Nephron (organoid): Measurements from ENCODE around the gene LALBA.
"Not testable (repeated sequence)": the region's sequence is repeated elsewhere in the genome, so short reads cannot be mapped to it uniquely, and the experiment has no call there.

Source experiments
- H3K27ac Mint-ChIP-seq, 3 experiments: 2 replicates each; pipeline ENCODE4 v1.8.0; 2020; ENCODE audit warnings: mixed read lengths in 3 of 3, mild to moderate bottlenecking in 2 of 3, moderate library complexity in 1 of 3
- H3K27me3 Mint-ChIP-seq: 2 replicates; pipeline ENCODE4 v1.8.0; 2021; ENCODE audit warnings: low read depth, mild to moderate bottlenecking, moderate library complexity, mixed read lengths
- H3K36me3 Mint-ChIP-seq: 2 replicates; pipeline ENCODE4 v1.8.0; 2020; ENCODE audit warnings: low read depth, mixed read lengths
- H3K4me1 Mint-ChIP-seq: 2 replicates; pipeline ENCODE4 v1.8.0; 2020; ENCODE audit warnings: mixed read lengths
- H3K4me3 Mint-ChIP-seq, 3 experiments: 2 replicates each; pipeline ENCODE4 v1.8.0; 2020; ENCODE audit warnings: mild to moderate bottlenecking in 3 of 3, mixed read lengths in 3 of 3, moderate library complexity in 2 of 3
- H3K9me3 Mint-ChIP-seq: 2 replicates; pipeline ENCODE4 v1.8.0; 2020; ENCODE audit warnings: mixed read lengths
- CTCF ChIP-seq, 3 experiments: fragments of 200-600 bp; sonication (generic); IDR thresholded peaks; one replicate each; pipeline ENCODE4 v1.5.0; 2021; ENCODE audit warnings: antibody characterized with exemption in 3 of 3; ENCODE audit not compliant: unreplicated experiment in 3 of 3

Gene LALBA

GRCh38 chr12:48525332-48525731, 44.5 kb downstream of the LALBA start, which contains the start of gene OR8S1:
Gene OR8S1 (plus strand): TSS chr12:48525632. CDS start chr12:48525632, 0 bp downstream.
- Mint-ChIP-seq H3K27ac (no peak within 1 kb of the TSS), H3K36me3 (no peaks in the 10 kb centered on the region), H3K27me3 (no peaks in the 10 kb centered on the region), H3K4me3 (no peak within 1 kb of the TSS), H3K4me1 (no peaks in the 10 kb centered on the region), H3K9me3 (no peaks in the 10 kb centered on the region)
- no peak for TF ChIP-seq CTCF (IDR thresholded peaks at IDR 0.05; ENCODE audit: unreplicated experiment in 3 of 3)

GRCh38 chr12:48520381-48520780, 49.5 kb downstream of the LALBA start:
- not testable (repeated sequence) for H3K4me1 Mint-ChIP-seq, H3K36me3 Mint-ChIP-seq

More at GRCh38 chr12:48520381-48520780, 49.5 kb downstream of the LALBA start:
- H3K9me3 Mint-ChIP-seq, H3K4me3 Mint-ChIP-seq, H3K27ac Mint-ChIP-seq, H3K27me3 Mint-ChIP-seq: not testable (repeated sequence)
